ENCODE measurements around the gene PBRM1. TPM values are rescaled to one million over a fixed set of nuclear protein-coding genes. Genes with fewer than 3 reads are reported as not detected.
"Not testable (repeated sequence)": the region's sequence is repeated elsewhere in the genome, so short reads cannot be mapped to it uniquely, and the experiment has no call there.

PBRM1 gene
- total RNA-seq: 74.5 and 78.3 TPM in 2 replicates
- long read RNA-seq, partial matches to known transcripts: 61 of 107 reads
- long read RNA-seq, other reads (novel, unspliced or antisense): 45 of 107 reads

- peak; percentile 97 for DNase-seq (ENCODE audit: extremely low spot score, unreplicated experiment)
- no peaks in the 10 kb centered on the region for H3K27me3 Mint-ChIP-seq (ENCODE audit: unreplicated experiment)
- H3K4me1 Mint-ChIP-seq (ENCODE audit: unreplicated experiment): peaks cover 46% of the 10 kb centered on the region
- H3K4me3 Mint-ChIP-seq (ENCODE audit: unreplicated experiment): peak within 1 kb of the TSS; percentile 95
- no peaks in the 10 kb centered on the region for H3K9me3 Mint-ChIP-seq (ENCODE audit: unreplicated experiment)
- H3K36me3 Mint-ChIP-seq (ENCODE audit: unreplicated experiment): peaks cover 26% of the 10 kb centered on the region
- peak within 1 kb of the TSS; percentile 96 for H3K27ac Mint-ChIP-seq (ENCODE audit: unreplicated experiment)
- no peak for TF ChIP-seq CTCF (IDR thresholded peaks at IDR 0.05)
These were observed at the start of gene PBRM1, which contains the start of gene GNL3 for GRCh38 chr3:52685709-52686691. PBRM1 (minus strand) TSS chr3:52685913. GNL3 (plus strand) TSS chr3:52686032; CDS start chr3:52686093, 61 bp downstream.

GRCh38 chr3:52733256-52733891, 47.7 kb upstream of the PBRM1 start:
- H3K9me3 Mint-ChIP-seq (ENCODE audit: unreplicated experiment): peaks cover 13% of the 10 kb centered on the region
- no peak overlapping the region for H3K27ac Mint-ChIP-seq (ENCODE audit: unreplicated experiment)
- H3K36me3 Mint-ChIP-seq (ENCODE audit: unreplicated experiment): peaks cover 71% of the 10 kb centered on the region
- no peak overlapping the region for H3K4me3 Mint-ChIP-seq (ENCODE audit: unreplicated experiment)
- DNase-seq (ENCODE audit: extremely low spot score, unreplicated experiment): no peak
- H3K4me1 Mint-ChIP-seq (ENCODE audit: unreplicated experiment): no peaks in the 10 kb centered on the region
- H3K27me3 Mint-ChIP-seq (ENCODE audit: unreplicated experiment): no peaks in the 10 kb centered on the region
- no peak for TF ChIP-seq CTCF (IDR thresholded peaks at IDR 0.05)

GRCh38 chr3:52731590-52731989, 45.9 kb upstream of the PBRM1 start:
- TF ChIP-seq CTCF (IDR thresholded peaks at IDR 0.05): no peak
- no peak overlapping the region for H3K4me3 Mint-ChIP-seq (ENCODE audit: unreplicated experiment)
- H3K4me1 Mint-ChIP-seq (ENCODE audit: unreplicated experiment): no peaks in the 10 kb centered on the region

GRCh38 chr3:52730681-52731080, 45.0 kb upstream of the PBRM1 start:
- Mint-ChIP-seq H3K36me3 (ENCODE audit: unreplicated experiment) (peaks cover 70% of the 10 kb centered on the region), H3K9me3 (ENCODE audit: unreplicated experiment) (peaks cover 13% of the 10 kb centered on the region), H3K4me1 (ENCODE audit: unreplicated experiment) (no peaks in the 10 kb centered on the region), H3K4me3 (ENCODE audit: unreplicated experiment) (no peak overlapping the region), H3K27ac (ENCODE audit: unreplicated experiment) (no peak overlapping the region), H3K27me3 (ENCODE audit: unreplicated experiment) (no peaks in the 10 kb centered on the region)
- DNase-seq (ENCODE audit: extremely low spot score, unreplicated experiment): peak; percentile 19
- TF ChIP-seq CTCF (IDR thresholded peaks at IDR 0.05): no peak

More at GRCh38 chr3:52731590-52731989, 45.9 kb upstream of the PBRM1 start:
- H3K9me3 Mint-ChIP-seq (ENCODE audit: unreplicated experiment): peaks cover 13% of the 10 kb centered on the region
- H3K27ac Mint-ChIP-seq (ENCODE audit: unreplicated experiment): no peak overlapping the region
- H3K36me3 Mint-ChIP-seq (ENCODE audit: unreplicated experiment): peaks cover 70% of the 10 kb centered on the region
- DNase-seq (ENCODE audit: extremely low spot score, unreplicated experiment): peak; percentile 60
- H3K27me3 Mint-ChIP-seq (ENCODE audit: unreplicated experiment): no peaks in the 10 kb centered on the region

- peak; percentile 11 for DNase-seq (ENCODE audit: extremely low spot score, unreplicated experiment)
- peaks cover 57% of the 10 kb centered on the region for H3K36me3 Mint-ChIP-seq (ENCODE audit: unreplicated experiment)
- H3K4me1 Mint-ChIP-seq (ENCODE audit: unreplicated experiment); H3K27ac Mint-ChIP-seq (ENCODE audit: unreplicated experiment); H3K27me3 Mint-ChIP-seq (ENCODE audit: unreplicated experiment); H3K4me3 Mint-ChIP-seq (ENCODE audit: unreplicated experiment): not testable (repeated sequence)
- peaks cover 13% of the 10 kb centered on the region for H3K9me3 Mint-ChIP-seq (ENCODE audit: unreplicated experiment)
These were observed 43.0 kb upstream of the PBRM1 start for GRCh38 chr3:52728753-52729152.
